ENCODE data around the gene FOXP1.

- TF ChIP-seq, protein P1, sequence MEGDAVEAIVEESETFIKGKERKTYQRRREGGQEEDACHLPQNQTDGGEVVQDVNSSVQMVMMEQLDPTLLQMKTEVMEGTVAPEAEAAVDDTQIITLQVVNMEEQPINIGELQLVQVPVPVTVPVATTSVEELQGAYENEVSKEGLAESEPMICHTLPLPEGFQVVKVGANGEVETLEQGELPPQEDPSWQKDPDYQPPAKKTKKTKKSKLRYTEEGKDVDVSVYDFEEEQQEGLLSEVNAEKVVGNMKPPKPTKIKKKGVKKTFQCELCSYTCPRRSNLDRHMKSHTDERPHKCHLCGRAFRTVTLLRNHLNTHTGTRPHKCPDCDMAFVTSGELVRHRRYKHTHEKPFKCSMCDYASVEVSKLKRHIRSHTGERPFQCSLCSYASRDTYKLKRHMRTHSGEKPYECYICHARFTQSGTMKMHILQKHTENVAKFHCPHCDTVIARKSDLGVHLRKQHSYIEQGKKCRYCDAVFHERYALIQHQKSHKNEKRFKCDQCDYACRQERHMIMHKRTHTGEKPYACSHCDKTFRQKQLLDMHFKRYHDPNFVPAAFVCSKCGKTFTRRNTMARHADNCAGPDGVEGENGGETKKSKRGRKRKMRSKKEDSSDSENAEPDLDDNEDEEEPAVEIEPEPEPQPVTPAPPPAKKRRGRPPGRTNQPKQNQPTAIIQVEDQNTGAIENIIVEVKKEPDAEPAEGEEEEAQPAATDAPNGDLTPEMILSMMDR (IDR thresholded peaks at IDR 0.05): no peak
- TF ChIP-seq POLR2A (IDR thresholded peaks at IDR 0.05): no peak
- no peak for TF ChIP-seq POLR2AphosphoS5 (IDR thresholded peaks at IDR 0.05)
- no peak for TF ChIP-seq EP300 (IDR thresholded peaks at IDR 0.05)
Observed at GRCh38 chr3:71304247-71304646, 279.3 kb downstream of the FOXP1 start.
